ENCODE measurements around the gene ZBTB20.
A peak's percentile ranks its signal among the peaks of the same experiment; 100 is the strongest.

Gene ZBTB20

GRCh38 chr3:114671741-114672510 is 475.2 kb downstream of the ZBTB20 start:
- no peak for DNase-seq (ENCODE audit: low read depth)

GRCh38 chr3:114669614-114670013 is 477.5 kb downstream of the ZBTB20 start:
- no peak for DNase-seq (ENCODE audit: low read depth)

- DNase-seq (ENCODE audit: low read depth), result no peak
These were observed 479.0 kb downstream of the ZBTB20 start for GRCh38 chr3:114668099-114668498.

GRCh38 chr3:114666623-114667022 is 480.5 kb downstream of the ZBTB20 start:
- no peak for DNase-seq (ENCODE audit: low read depth)

GRCh38 chr3:114664006-114664405 is 483.1 kb downstream of the ZBTB20 start:
- no peak for DNase-seq (ENCODE audit: low read depth)

- DNase-seq (ENCODE audit: low read depth), result no peak
These were observed 486.3 kb downstream of the ZBTB20 start for GRCh38 chr3:114660808-114661207.

- no peak for DNase-seq (ENCODE audit: low read depth)
These were observed 487.0 kb downstream of the ZBTB20 start for GRCh38 chr3:114660124-114660523.

GRCh38 chr3:114659109-114660061 is 487.7 kb downstream of the ZBTB20 start:
- DNase-seq (ENCODE audit: low read depth), result no peak

GRCh38 chr3:114651555-114651954 is 495.5 kb downstream of the ZBTB20 start:
- DNase-seq (ENCODE audit: low read depth), result no peak

- DNase-seq (ENCODE audit: low read depth), result no peak
These were observed 496.3 kb downstream of the ZBTB20 start for GRCh38 chr3:114650808-114651207.

- DNase-seq (ENCODE audit: low read depth), result no peak
These were observed 497.8 kb downstream of the ZBTB20 start for GRCh38 chr3:114649331-114649730.

- no peak for DNase-seq (ENCODE audit: low read depth)
These were observed 500.6 kb downstream of the ZBTB20 start for GRCh38 chr3:114646526-114646925.

- DNase-seq (ENCODE audit: low read depth), result no peak
These were observed 501.7 kb downstream of the ZBTB20 start for GRCh38 chr3:114645392-114645791.

GRCh38 chr3:114644367-114644766 is 502.7 kb downstream of the ZBTB20 start:
- no peak for DNase-seq (ENCODE audit: low read depth)

GRCh38 chr3:114642951-114643741 is 503.9 kb downstream of the ZBTB20 start:
- DNase-seq (ENCODE audit: low read depth), result no peak

- no peak for DNase-seq (ENCODE audit: low read depth)
These were observed 507.0 kb downstream of the ZBTB20 start for GRCh38 chr3:114640126-114640525.

GRCh38 chr3:114639171-114639570 is 507.9 kb downstream of the ZBTB20 start:
- DNase-seq (ENCODE audit: low read depth), result no peak

- DNase-seq (ENCODE audit: low read depth), result no peak
These were observed 511.2 kb downstream of the ZBTB20 start for GRCh38 chr3:114635878-114636277.

GRCh38 chr3:114634635-114635034 is 512.5 kb downstream of the ZBTB20 start:
- no peak for DNase-seq (ENCODE audit: low read depth)

GRCh38 chr3:114632757-114633424 is 514.2 kb downstream of the ZBTB20 start:
- DNase-seq (ENCODE audit: low read depth), result no peak

GRCh38 chr3:114627770-114628169 is 519.3 kb downstream of the ZBTB20 start:
- peak; percentile 64 for DNase-seq (ENCODE audit: low read depth)

- no peak for DNase-seq (ENCODE audit: low read depth)
These were observed 520.3 kb downstream of the ZBTB20 start for GRCh38 chr3:114626751-114627150.

All from stromal cell of bone marrow (primary cell).